HFFc6 (cell line): Measurements from ENCODE around the gene KRT1. TPM values are rescaled to one million over a fixed set of nuclear protein-coding genes. Genes with fewer than 3 reads are reported as not detected.

Experiments used
- DNase-seq: peaks from one replicate; pipeline ENCODE4 v3.0.0-alpha.2; 2018
- H3K27ac Mint-ChIP-seq: 2 replicates; pipeline ENCODE4 v1.8.0; 2020; ENCODE audit warnings: mild to moderate bottlenecking, mixed read lengths
- H3K27me3 Mint-ChIP-seq: 2 replicates; pipeline ENCODE4 v1.8.0; 2021; ENCODE audit warnings: mild to moderate bottlenecking, moderate library complexity, mixed read lengths; ENCODE audit not compliant: insufficient read depth
- H3K36me3 Mint-ChIP-seq: 2 replicates; pipeline ENCODE4 v1.8.0; 2021; ENCODE audit warnings: low read depth, mixed read lengths
- H3K4me1 Mint-ChIP-seq: 2 replicates; pipeline ENCODE4 v1.8.0; 2020; ENCODE audit warnings: low read depth, mixed read lengths
- H3K4me3 Mint-ChIP-seq: 2 replicates; pipeline ENCODE4 v1.8.0; 2020; ENCODE audit warnings: mild to moderate bottlenecking, moderate library complexity, mixed read lengths
- H3K9me3 Mint-ChIP-seq: 2 replicates; pipeline ENCODE4 v1.8.0; 2020; ENCODE audit warnings: mild to moderate bottlenecking, mixed read lengths
- total RNA-seq, 6 experiments: library from RNA; stranded (reverse); fragmentation: NEBNext Ultra II Directional; extraction: Animal tissue kit (Norgen Biotek cat#: 25700); gene quantifications; 2 replicates in 1 of 6; 3 replicates in 5 of 6; pipeline ENCODE4 v1.2.3, GENCODE V29; 2021
- TF ChIP-seq, protein P1 (sequence below): fragments of 200-600 bp; sonication (generic); IDR thresholded peaks from 2 replicates; pipeline ENCODE4 v1.5.0; 2021; ENCODE audit warnings: antibody characterized with exemption, mild to moderate bottlenecking

Gene KRT1
- total RNA-seq, 6 experiments from 2014 or later = not detected

DNA sequence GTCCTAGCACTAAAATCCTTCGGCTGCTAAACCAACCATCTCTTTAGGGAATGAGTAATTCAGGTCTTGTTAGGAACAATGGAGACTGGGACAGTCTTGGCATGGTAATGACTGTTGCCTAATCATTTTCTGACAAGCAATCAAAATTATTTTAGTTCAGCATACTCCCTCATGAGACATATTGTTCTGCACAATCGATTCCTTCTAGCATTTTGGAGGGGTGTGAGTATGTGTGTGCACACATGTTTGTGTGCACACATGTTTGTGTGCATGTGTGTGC, 2.1 kb upstream of the KRT1 start:
- no peak for DNase-seq
- H3K27me3 Mint-ChIP-seq = peaks cover 60% of the 10 kb centered on the region
- H3K36me3 Mint-ChIP-seq = no peaks in the 10 kb centered on the region
- H3K9me3 Mint-ChIP-seq = no peaks in the 10 kb centered on the region
- H3K4me3 Mint-ChIP-seq = no peak overlapping the region
- no peaks in the 10 kb centered on the region for H3K4me1 Mint-ChIP-seq
- TF ChIP-seq, protein P1, sequence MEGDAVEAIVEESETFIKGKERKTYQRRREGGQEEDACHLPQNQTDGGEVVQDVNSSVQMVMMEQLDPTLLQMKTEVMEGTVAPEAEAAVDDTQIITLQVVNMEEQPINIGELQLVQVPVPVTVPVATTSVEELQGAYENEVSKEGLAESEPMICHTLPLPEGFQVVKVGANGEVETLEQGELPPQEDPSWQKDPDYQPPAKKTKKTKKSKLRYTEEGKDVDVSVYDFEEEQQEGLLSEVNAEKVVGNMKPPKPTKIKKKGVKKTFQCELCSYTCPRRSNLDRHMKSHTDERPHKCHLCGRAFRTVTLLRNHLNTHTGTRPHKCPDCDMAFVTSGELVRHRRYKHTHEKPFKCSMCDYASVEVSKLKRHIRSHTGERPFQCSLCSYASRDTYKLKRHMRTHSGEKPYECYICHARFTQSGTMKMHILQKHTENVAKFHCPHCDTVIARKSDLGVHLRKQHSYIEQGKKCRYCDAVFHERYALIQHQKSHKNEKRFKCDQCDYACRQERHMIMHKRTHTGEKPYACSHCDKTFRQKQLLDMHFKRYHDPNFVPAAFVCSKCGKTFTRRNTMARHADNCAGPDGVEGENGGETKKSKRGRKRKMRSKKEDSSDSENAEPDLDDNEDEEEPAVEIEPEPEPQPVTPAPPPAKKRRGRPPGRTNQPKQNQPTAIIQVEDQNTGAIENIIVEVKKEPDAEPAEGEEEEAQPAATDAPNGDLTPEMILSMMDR = no peak
- no peak overlapping the region for H3K27ac Mint-ChIP-seq

DNA sequence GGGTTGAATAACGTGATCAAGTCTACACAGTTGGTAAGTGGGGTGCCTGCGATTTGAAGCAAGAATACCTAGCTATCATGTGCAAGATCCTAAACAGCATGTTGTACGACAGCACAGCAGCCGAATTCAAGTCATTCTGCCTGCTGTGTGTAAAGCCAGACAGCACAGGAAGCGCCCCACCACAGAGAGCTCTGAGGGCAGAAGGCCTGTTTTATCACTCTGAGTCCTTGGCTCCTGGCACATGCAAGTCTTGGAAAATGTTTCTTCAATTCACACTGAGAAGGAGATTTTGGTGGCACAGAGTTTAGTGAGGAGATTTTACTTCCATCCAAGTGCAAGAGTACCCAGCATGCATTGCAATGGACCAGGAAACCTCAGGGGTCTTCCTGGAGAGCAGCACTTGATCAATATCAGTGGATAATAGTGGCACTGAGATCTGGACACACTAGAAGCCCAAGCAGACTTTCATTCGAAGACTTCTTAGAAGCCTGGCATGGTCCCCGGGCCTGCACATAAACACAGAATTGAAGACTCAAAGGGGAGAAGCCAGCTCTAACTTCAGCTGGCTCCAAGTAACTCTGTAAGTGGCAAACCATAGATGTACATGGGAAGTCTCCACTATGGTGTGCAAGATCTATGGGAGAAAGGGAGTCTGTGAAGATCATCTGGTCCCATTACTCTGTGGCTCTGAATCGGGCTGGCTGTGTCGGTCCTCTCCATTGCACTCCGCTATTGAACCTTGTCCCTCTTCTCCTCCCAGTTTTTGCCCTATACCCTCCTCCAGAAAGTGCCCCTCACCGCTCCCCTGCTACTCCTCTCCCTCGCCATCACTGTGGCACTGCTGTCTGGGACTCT, 1.5 kb upstream of the KRT1 start:
- H3K9me3 Mint-ChIP-seq = no peaks in the 10 kb centered on the region
- DNase-seq = no peak
- H3K36me3 Mint-ChIP-seq = no peaks in the 10 kb centered on the region
- no peaks in the 10 kb centered on the region for H3K4me1 Mint-ChIP-seq
- no peak overlapping the region for H3K4me3 Mint-ChIP-seq
- TF ChIP-seq, protein P1 = no peak
- no peak overlapping the region for H3K27ac Mint-ChIP-seq
- H3K27me3 Mint-ChIP-seq = peaks cover 54% of the 10 kb centered on the region

DNA sequence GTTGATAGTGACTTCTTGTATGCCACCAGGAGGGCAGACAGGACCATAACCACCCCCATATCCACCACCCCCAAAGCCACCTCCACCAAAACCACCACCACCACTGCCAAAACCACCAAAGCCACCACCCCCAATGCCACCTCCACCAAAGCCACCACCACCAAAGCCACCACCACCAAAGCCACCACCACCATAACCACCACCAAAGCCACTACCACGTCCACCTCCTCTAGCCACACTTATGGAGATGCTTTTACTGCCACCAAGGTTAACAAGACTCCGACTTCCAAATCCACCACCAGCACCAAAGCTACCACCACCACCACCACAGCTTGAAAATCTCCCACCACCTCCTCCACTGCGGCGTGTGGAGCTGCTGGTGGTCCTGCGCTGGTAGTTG, 332 bp downstream of the KRT1 start:
- H3K4me3 Mint-ChIP-seq = no peak overlapping the region
- no peak for DNase-seq
- H3K4me1 Mint-ChIP-seq = no peaks in the 10 kb centered on the region
- peaks cover 57% of the 10 kb centered on the region for H3K27me3 Mint-ChIP-seq
- H3K36me3 Mint-ChIP-seq = no peaks in the 10 kb centered on the region
- no peaks in the 10 kb centered on the region for H3K9me3 Mint-ChIP-seq
- H3K27ac Mint-ChIP-seq = no peak overlapping the region
- TF ChIP-seq, protein P1 = no peak

DNA sequence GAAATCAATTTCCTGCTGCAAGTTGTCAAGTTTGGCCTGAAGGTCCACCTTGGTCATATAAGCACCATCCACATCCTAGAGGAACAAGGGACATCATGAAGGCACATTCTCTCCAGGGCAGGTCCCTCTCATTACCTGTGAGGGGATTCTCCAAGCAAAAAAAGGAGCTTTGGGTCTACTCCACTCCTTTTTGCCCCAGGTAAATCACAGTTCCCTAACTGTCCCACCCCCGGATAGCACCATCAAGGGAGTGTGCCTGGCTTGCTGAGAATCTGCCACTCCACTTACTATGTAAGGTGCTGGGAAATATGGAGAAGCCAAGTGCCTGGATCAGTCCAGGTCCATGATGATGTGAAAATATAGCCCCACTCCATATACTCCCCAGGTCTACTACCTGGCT, 2.5 kb downstream of the KRT1 start:
- TF ChIP-seq, protein P1 = no peak
- no peak for DNase-seq
- Mint-ChIP-seq H3K27me3 (peaks cover 43% of the 10 kb centered on the region), H3K9me3 (no peaks in the 10 kb centered on the region), H3K4me1 (no peaks in the 10 kb centered on the region; the same call in 1 of the 2 replicates), H3K27ac (no peak overlapping the region), H3K36me3 (no peaks in the 10 kb centered on the region), H3K4me3 (no peak overlapping the region)

DNA sequence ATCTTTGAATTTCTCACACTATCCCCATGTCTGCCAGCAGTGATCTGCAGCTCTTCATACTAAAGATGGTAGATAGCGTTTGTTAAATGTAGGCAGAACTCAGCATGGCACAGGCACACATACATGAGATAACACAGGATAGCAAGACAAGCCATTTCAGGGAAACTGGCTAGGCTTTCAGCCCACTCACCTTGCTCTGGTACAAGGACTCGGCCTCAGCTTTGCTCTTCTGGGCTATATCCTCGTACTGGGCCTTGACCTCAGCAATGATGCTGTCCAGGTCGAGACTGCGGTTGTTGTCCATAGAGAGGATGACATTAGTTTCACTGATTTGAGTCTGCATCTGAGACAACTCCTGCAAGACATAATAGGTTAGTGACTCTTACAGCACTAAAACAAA, 3.1 kb downstream of the KRT1 start:
- TF ChIP-seq, protein P1 = no peak
- peaks cover 40% of the 10 kb centered on the region for H3K27me3 Mint-ChIP-seq

More for the DNA sequence above, 3.1 kb downstream of the KRT1 start:
- H3K4me1 Mint-ChIP-seq = no peaks in the 10 kb centered on the region; the same call in 1 of the 2 replicates
- H3K9me3 Mint-ChIP-seq = no peaks in the 10 kb centered on the region
- H3K36me3 Mint-ChIP-seq = no peaks in the 10 kb centered on the region
- no peak for DNase-seq
- H3K4me3 Mint-ChIP-seq = no peak overlapping the region
- no peak overlapping the region for H3K27ac Mint-ChIP-seq
